HepG2 (cell line): Measurements from ENCODE around the gene TMEM63B. TPM values are rescaled to one million over a fixed set of nuclear protein-coding genes. Genes with fewer than 3 reads are reported as not detected.

ENCODE experiments used
- ATF7 ChIP-seq, 2 experiments: fragments of 450-650 bp in 1 of 2; sonication (generic) in 1 of 2; formaldehyde crosslinking in 1 of 2; IDR thresholded peaks; 2 replicates each; pipeline versions ENCODE4 v1.4.0 to v1.6.1; 2016 to 2020; ENCODE audit warnings: antibody characterized with exemption in 1 of 2, mild to moderate bottlenecking in 1 of 2, missing genetic modification reagents in 1 of 2
- FOXO1 ChIP-seq: sonication (generic); formaldehyde crosslinking; IDR thresholded peaks from 2 replicates; pipeline ENCODE4 v1.4.0; 2020; ENCODE audit warnings: missing genetic modification reagents
- KDM2A ChIP-seq: sonication (generic); formaldehyde crosslinking; IDR thresholded peaks from 2 replicates; pipeline ENCODE4 v1.4.0; 2020; ENCODE audit warnings: low read depth, missing genetic modification reagents, borderline replicate concordance
- SALL1 ChIP-seq: sonication (generic); formaldehyde crosslinking; IDR thresholded peaks from 2 replicates; pipeline ENCODE4 v1.8.0; 2022; ENCODE audit warnings: mild to moderate bottlenecking, missing genetic modification reagents
- SOX6 ChIP-seq, 2 experiments: fragments of 450-650 bp in 1 of 2; sonication (generic) in 1 of 2; formaldehyde crosslinking in 1 of 2; IDR thresholded peaks; 2 replicates each; pipeline versions ENCODE4 v1.4.0 to v1.6.1; 2017 to 2020; ENCODE audit warnings: antibody characterized with exemption in 1 of 2, mild to moderate bottlenecking in 1 of 2, missing genetic modification reagents in 1 of 2
- SUZ12 ChIP-seq: fragments of 150-350 bp; IDR thresholded peaks from 2 replicates; pipeline ENCODE4 v1.6.1; 2014; ENCODE audit warnings: low read depth, low read length
- ZFP37 ChIP-seq: sonication (generic); formaldehyde crosslinking; IDR thresholded peaks from 2 replicates; pipeline ENCODE4 v1.4.0; 2020; ENCODE audit warnings: missing genetic modification reagents, borderline replicate concordance
- ZFX ChIP-seq: sonication (generic); formaldehyde crosslinking; IDR thresholded peaks from 2 replicates; pipeline ENCODE4 v1.4.0; 2020; ENCODE audit warnings: mild to moderate bottlenecking, low read depth, missing genetic modification reagents, moderate library complexity
- ZMYM3 ChIP-seq: sonication (generic); formaldehyde crosslinking; IDR thresholded peaks from 2 replicates; pipeline ENCODE4 v1.5.1; 2020; ENCODE audit warnings: mild to moderate bottlenecking, missing genetic modification reagents
- ZNF143 ChIP-seq: sonication (generic); formaldehyde crosslinking; IDR thresholded peaks from 2 replicates; pipeline ENCODE4 v1.4.0; 2020; ENCODE audit warnings: missing genetic modification reagents
- ZNF253 ChIP-seq: sonication (generic); formaldehyde crosslinking; IDR thresholded peaks from 2 replicates; pipeline ENCODE4 v1.8.0; 2022; ENCODE audit warnings: mild to moderate bottlenecking, missing genetic modification reagents, borderline replicate concordance
- ZNF547 ChIP-seq: sonication (generic); formaldehyde crosslinking; IDR thresholded peaks from 2 replicates; pipeline ENCODE4 v1.5.1; 2020; ENCODE audit warnings: mild to moderate bottlenecking, missing genetic modification reagents
- ZNF761 ChIP-seq: sonication (generic); formaldehyde crosslinking; conservative IDR thresholded peaks from 2 replicates; pipeline ENCODE4 v1.4.0; 2020; ENCODE audit warnings: mild to moderate bottlenecking, missing genetic modification reagents
- ZNF83 ChIP-seq: sonication (generic); formaldehyde crosslinking; IDR thresholded peaks from 2 replicates; pipeline ENCODE4 v1.4.0; 2020; ENCODE audit warnings: missing genetic modification reagents, mild to moderate bottlenecking, borderline replicate concordance
- polyA plus RNA-seq, 8 experiments: library from polyadenylated mRNA; depleted of rRNA in 3 of 8; stranded (reverse) in 7 of 8; unstranded in 1 of 8; fragments of >200 nt; fragmentation: Illumina TruSeq in 4 of 8; extraction: Trizol in 4 of 8; gene quantifications; 2 replicates each; pipeline versions ENCODE4 v1.2.1 to v1.2.3, GENCODE V29; 2011 to 2016; ENCODE audit warnings: low read depth in 4 of 8, missing spikeins in 1 of 8, mixed read lengths in 1 of 8; ENCODE audit not compliant: insufficient read depth in 1 of 8
- total RNA-seq, 5 experiments: library from RNA; depleted of rRNA; stranded (reverse); fragments of >200 nt; fragmentation: Illumina TruSeq; extraction: Trizol; gene quantifications; 2 replicates each; pipeline ENCODE4 v1.2.3, GENCODE V29; 2016; ENCODE audit warnings: low read depth in 1 of 5
- TF ChIP-seq, protein P1 (sequence below): sonication (generic); formaldehyde crosslinking; IDR thresholded peaks from 2 replicates; pipeline ENCODE4 v1.8.0; 2022; ENCODE audit warnings: mild to moderate bottlenecking, missing genetic modification reagents, borderline replicate concordance
- TF ChIP-seq, protein P2 (sequence below): IDR thresholded peaks from 2 replicates; pipeline ENCODE4 v1.4.0; 2020; ENCODE audit warnings: mild to moderate bottlenecking, missing genetic modification reagents
- TF ChIP-seq, protein P3 (sequence below): sonication (generic); formaldehyde crosslinking; IDR thresholded peaks from 2 replicates; pipeline ENCODE4 v1.4.0; 2020; ENCODE audit warnings: missing genetic modification reagents
- TF ChIP-seq, protein P4 (sequence below): sonication (generic); formaldehyde crosslinking; IDR thresholded peaks from 2 replicates; pipeline ENCODE4 v1.8.0; 2023; ENCODE audit warnings: mild to moderate bottlenecking, missing genetic modification reagents

TMEM63B gene
- total and polyA plus RNA-seq, 2 of the 13 experiments (the other 11 are each of a cell fraction or from before 2014, with no cell fraction given) = 27.4 to 75.8 TPM

DNA sequence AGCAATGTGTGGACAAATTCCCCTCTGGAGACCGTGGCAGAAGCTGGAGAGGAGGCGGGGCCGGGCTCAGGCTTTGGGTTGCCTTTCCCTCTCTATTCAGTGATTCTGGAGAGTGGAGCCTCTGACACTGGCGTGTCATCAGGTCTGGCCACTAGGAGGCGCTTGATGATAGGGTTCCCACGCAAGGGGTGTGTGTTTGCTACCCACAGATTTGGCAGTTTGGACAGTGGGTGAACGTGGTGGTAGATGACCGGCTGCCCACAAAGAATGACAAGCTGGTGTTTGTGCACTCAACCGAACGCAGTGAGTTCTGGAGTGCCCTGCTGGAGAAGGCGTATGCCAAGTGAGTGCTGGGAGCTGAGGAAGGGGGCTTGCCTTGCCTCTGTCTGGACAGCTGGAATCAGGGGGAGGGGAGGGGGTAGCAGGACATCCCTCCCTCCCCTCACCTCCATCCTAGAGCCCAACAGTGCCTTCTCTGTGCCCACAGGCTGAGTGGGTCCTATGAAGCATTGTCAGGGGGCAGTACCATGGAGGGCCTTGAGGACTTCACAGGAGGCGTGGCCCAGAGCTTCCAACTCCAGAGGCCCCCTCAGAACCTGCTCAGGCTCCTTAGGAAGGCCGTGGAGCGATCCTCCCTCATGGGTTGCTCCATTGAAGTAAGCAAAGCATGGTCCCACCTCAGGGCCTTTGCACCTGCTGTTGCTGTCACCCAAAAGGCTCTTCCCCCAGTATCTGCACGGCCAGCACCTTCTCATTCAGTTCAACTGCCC lies 45.6 kb downstream of the TMEM63B start (continued):
- TF ChIP-seq SUZ12 (no peak), ZNF253 (CRISPR knock-in tag) (no peak), ZFP37 (CRISPR knock-in tag) (peak; percentile 75; the same call in 1 of the 2 replicates), ZFX (CRISPR knock-in tag) (peak; percentile 40; the same call in 1 of the 2 replicates), ZNF761 (CRISPR knock-in tag) (no peak), ATF7 (IDR thresholded peaks at IDR 0.05) (no peak), ATF7 (CRISPR knock-in tag; IDR thresholded peaks at IDR 0.05) (no peak), KDM2A (CRISPR knock-in tag) (peak; percentile 65), ZMYM3 (CRISPR knock-in tag) (peak; percentile 81), FOXO1 (CRISPR knock-in tag) (0 out of 2 replicates have a peak, but pooled peaks have one; percentile 22), SOX6 (IDR thresholded peaks at IDR 0.05) (no peak), SOX6 (CRISPR knock-in tag; IDR thresholded peaks at IDR 0.05) (peak; percentile 50; the same call in 1 of the 2 replicates), ZNF547 (0 out of 2 replicates have a peak, but pooled peaks have one; percentile 25), ZNF143 (no peak), ZNF83 (CRISPR knock-in tag) (no peak), SALL1 (CRISPR knock-in tag) (0 out of 2 replicates have a peak, but pooled peaks have one; percentile 47)
- TF ChIP-seq, protein P1, sequence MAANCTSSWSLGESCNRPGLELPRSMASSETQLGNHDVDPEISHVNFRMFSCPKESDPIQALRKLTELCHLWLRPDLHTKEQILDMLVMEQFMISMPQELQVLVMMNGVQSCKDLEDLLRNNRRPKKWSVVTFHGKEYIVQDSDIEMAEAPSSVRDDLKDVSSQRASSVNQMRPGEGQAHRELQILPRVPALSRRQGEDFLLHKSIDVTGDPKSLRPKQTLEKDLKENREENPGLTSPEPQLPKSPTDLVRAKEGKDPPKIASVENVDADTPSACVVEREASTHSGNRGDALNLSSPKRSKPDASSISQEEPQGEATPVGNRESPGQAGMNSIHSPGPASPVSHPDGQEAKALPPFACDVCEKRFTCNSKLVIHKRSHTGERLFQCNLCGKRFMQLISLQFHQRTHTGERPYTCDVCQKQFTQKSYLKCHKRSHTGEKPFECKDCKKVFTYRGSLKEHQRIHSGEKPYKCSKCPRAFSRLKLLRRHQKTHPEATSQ = 0 out of 2 replicates have a peak, but pooled peaks have one; percentile 56
- TF ChIP-seq, protein P2, sequence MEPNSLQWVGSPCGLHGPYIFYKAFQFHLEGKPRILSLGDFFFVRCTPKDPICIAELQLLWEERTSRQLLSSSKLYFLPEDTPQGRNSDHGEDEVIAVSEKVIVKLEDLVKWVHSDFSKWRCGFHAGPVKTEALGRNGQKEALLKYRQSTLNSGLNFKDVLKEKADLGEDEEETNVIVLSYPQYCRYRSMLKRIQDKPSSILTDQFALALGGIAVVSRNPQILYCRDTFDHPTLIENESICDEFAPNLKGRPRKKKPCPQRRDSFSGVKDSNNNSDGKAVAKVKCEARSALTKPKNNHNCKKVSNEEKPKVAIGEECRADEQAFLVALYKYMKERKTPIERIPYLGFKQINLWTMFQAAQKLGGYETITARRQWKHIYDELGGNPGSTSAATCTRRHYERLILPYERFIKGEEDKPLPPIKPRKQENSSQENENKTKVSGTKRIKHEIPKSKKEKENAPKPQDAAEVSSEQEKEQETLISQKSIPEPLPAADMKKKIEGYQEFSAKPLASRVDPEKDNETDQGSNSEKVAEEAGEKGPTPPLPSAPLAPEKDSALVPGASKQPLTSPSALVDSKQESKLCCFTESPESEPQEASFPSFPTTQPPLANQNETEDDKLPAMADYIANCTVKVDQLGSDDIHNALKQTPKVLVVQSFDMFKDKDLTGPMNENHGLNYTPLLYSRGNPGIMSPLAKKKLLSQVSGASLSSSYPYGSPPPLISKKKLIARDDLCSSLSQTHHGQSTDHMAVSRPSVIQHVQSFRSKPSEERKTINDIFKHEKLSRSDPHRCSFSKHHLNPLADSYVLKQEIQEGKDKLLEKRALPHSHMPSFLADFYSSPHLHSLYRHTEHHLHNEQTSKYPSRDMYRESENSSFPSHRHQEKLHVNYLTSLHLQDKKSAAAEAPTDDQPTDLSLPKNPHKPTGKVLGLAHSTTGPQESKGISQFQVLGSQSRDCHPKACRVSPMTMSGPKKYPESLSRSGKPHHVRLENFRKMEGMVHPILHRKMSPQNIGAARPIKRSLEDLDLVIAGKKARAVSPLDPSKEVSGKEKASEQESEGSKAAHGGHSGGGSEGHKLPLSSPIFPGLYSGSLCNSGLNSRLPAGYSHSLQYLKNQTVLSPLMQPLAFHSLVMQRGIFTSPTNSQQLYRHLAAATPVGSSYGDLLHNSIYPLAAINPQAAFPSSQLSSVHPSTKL = peak; percentile 28; the same call in 1 of the 2 replicates
- TF ChIP-seq, protein P3, sequence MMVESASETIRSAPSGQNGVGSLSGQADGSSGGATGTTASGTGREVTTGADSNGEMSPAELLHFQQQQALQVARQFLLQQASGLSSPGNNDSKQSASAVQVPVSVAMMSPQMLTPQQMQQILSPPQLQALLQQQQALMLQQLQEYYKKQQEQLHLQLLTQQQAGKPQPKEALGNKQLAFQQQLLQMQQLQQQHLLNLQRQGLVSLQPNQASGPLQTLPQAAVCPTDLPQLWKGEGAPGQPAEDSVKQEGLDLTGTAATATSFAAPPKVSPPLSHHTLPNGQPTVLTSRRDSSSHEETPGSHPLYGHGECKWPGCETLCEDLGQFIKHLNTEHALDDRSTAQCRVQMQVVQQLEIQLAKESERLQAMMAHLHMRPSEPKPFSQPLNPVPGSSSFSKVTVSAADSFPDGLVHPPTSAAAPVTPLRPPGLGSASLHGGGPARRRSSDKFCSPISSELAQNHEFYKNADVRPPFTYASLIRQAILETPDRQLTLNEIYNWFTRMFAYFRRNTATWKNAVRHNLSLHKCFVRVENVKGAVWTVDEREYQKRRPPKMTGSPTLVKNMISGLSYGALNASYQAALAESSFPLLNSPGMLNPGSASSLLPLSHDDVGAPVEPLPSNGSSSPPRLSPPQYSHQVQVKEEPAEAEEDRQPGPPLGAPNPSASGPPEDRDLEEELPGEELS (CRISPR knock-in tag) = peak; percentile 37; the same call in 1 of the 2 replicates
- TF ChIP-seq, protein P4, sequence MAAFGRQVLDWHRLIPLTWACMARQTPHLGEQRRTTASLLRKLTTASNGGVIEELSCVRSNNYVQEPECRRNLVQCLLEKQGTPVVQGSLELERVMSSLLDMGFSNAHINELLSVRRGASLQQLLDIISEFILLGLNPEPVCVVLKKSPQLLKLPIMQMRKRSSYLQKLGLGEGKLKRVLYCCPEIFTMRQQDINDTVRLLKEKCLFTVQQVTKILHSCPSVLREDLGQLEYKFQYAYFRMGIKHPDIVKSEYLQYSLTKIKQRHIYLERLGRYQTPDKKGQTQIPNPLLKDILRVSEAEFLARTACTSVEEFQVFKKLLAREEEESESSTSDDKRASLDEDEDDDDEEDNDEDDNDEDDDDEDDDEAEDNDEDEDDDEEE (CRISPR knock-in tag) = no peak
